ENCODE results near the gene FHIT. TPM values are rescaled to one million over a fixed set of nuclear protein-coding genes. Genes with fewer than 3 reads are reported as not detected.
A peak's percentile ranks its signal among the peaks of the same experiment; 100 is the strongest.

The FHIT gene
- total and polyA plus RNA-seq, 10 of the 15 experiments (the other 5 are each of a cell fraction or from before 2014, with no cell fraction given) = 4.2 to 14.9 (median 9.4) TPM

DNA sequence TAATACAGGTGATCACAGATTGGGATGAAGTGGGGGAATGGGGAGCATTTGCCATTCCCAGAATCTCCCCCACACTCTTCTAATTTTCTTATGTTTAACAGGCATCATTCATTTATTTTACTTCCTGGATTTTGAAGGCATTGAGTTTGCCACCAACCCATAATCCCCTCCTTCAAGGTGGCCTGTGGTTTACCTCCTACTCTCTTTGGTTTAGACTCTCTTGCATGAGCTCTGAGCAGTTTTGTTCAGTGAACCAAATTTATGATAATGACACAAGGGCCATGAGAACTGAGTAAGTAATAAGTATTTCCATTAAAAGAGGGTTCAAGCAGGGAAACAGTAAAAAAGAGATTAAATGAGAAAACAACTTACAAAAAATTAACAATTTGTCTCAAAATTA lies 1498.3 kb downstream of the FHIT start:
- intact Hi-C loops (cut with micrococcal nuclease; ENCODE audit: unreplicated experiment) = no loop called here

DNA sequence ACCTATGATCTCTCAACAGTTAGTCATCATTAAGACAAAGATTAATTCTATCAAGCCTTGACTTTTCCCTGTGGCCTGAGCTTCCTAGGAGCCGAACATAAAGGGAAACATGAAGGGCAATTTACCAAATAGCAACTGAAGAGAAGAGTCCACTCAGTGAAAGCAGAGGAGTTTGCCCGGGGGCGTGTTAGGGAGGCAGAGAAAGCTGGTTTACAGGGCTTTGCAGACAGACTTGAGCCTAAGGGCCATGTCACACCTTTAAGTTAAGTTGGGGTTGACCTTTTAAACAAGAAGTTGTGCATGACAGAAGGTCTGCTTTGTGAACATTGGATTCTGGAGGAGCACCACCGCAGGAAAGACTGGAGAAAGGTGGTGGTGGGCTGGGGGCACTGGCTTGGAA lies 1499.6 kb downstream of the FHIT start:
- in situ Hi-C loops (cut with MboI) (no loop called here), intact Hi-C loops (cut with micrococcal nuclease; ENCODE audit: unreplicated experiment) (no loop called here)
- H3K36me3 ChIP-seq (ENCODE audit: control insufficient read depth in 2 of 2, insufficient read depth in 2 of 2, low read length in 1 of 2) = no peaks in the 10 kb centered on the region
- no peaks in the 10 kb centered on the region for H4K20me1 ChIP-seq (ENCODE audit: control insufficient read depth, insufficient read depth)
- no peak overlapping the region for H3K4me3 ChIP-seq
- WGBS (ENCODE audit: insufficient coverage, insufficient replicate concordance, low lambda C conversion rate, missing lambda C conversion rate) = 23% methylated on average over 4 of the region's 4 CpGs
- no peak for FAIRE-seq
- H3K4me2 ChIP-seq (ENCODE audit: control insufficient read depth, insufficient read depth) = no peak overlapping the region
- no peak overlapping the region for H2AFZ ChIP-seq (ENCODE audit: control insufficient read depth, low read depth, low read length)
- RAD21 ChIA-PET (ENCODE audit: unreplicated experiment) = no interaction called here
- no TSS peak for BruUV-seq (replicated peaks)
- SMC1A ChIA-PET (ENCODE audit: uncharacterized antibody, unreplicated experiment) = interaction anchor here (1.0 to 2.2 kb wide), 2 partner anchors 10 to 21 kb away, joined by 3 to 7 read pairs; no protein-coding TSS in a partner anchor
- no peak overlapping the region for H3K27ac ChIP-seq (ENCODE audit: control insufficient read depth, insufficient read depth)
- CTCF ChIA-PET = no interaction called here
- no peaks in the 10 kb centered on the region for H3K4me1 ChIP-seq (ENCODE audit: control insufficient read depth, insufficient read depth, low read length)
- no peaks in the 10 kb centered on the region for H3K79me2 ChIP-seq (ENCODE audit: control insufficient read depth, insufficient read depth, low read length)
- ATAC-seq = no peak
- H3K9me3 ChIP-seq (replicated peaks; ENCODE audit: control insufficient read depth, insufficient read depth, low read length) = peaks cover 1% of the 10 kb centered on the region; the same call in 1 of the 3 replicates
- H3K9ac ChIP-seq (ENCODE audit: control insufficient read depth, insufficient read depth, low read length) = no peak overlapping the region
- POLR2A ChIA-PET = no interaction called here
- no peaks in the 10 kb centered on the region for H3K27me3 ChIP-seq (replicated peaks in 1 of 2; ENCODE audit: control insufficient read depth in 2 of 2, insufficient read depth in 2 of 2, low read length in 1 of 2)
- DNase-seq (ENCODE audit: low read depth, low spot score) = no peak
- TF ChIP-seq ZSCAN29 (IDR thresholded peaks at IDR 0.05) (no peak), MTA3 (IDR thresholded peaks at IDR 0.05; ENCODE audit: borderline replicate concordance, low read length) (no peak), HSF1 (IDR thresholded peaks at IDR 0.05; ENCODE audit: low read depth, low read length) (no peak), SREBF2 (IDR thresholded peaks at IDR 0.05; ENCODE audit: low read length) (no peak), ESRRA (IDR thresholded peaks at IDR 0.05; ENCODE audit: low read length) (no peak), ZNF622 (IDR thresholded peaks at IDR 0.05) (no peak), EZH2 (IDR thresholded peaks at IDR 0.05; ENCODE audit: borderline replicate concordance, control insufficient read depth, low read depth, low read length) (no peak), NFYA (IDR thresholded peaks at IDR 0.05; ENCODE audit: borderline replicate concordance, low read depth, low read length) (no peak), BCLAF1 (IDR thresholded peaks at IDR 0.05) (no peak)
- TF ChIP-seq, protein P1, sequence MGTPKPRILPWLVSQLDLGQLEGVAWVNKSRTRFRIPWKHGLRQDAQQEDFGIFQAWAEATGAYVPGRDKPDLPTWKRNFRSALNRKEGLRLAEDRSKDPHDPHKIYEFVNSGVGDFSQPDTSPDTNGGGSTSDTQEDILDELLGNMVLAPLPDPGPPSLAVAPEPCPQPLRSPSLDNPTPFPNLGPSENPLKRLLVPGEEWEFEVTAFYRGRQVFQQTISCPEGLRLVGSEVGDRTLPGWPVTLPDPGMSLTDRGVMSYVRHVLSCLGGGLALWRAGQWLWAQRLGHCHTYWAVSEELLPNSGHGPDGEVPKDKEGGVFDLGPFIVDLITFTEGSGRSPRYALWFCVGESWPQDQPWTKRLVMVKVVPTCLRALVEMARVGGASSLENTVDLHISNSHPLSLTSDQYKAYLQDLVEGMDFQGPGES (IDR thresholded peaks at IDR 0.05) = no peak

More for the DNA sequence above, 1498.3 kb downstream of the FHIT start:
- H3K36me3 ChIP-seq (ENCODE audit: control insufficient read depth in 2 of 2, insufficient read depth in 2 of 2, low read length in 1 of 2) = no peaks in the 10 kb centered on the region
- DNase-seq (ENCODE audit: low read depth, low spot score) (no peak), FAIRE-seq (no peak), ATAC-seq (no peak)
- no peak overlapping the region for H3K9ac ChIP-seq (ENCODE audit: control insufficient read depth, insufficient read depth, low read length)
- no peaks in the 10 kb centered on the region for H3K79me2 ChIP-seq (ENCODE audit: control insufficient read depth, insufficient read depth, low read length)
- H2AFZ ChIP-seq (ENCODE audit: control insufficient read depth, low read depth, low read length) = no peak overlapping the region
- in situ Hi-C loops (cut with MboI) = no loop called here
- ChIA-PET POLR2A (no interaction called here), CTCF (no interaction called here), SMC1A (ENCODE audit: uncharacterized antibody, unreplicated experiment) (no interaction called here), RAD21 (ENCODE audit: unreplicated experiment) (no interaction called here)
- no TSS peak for BruUV-seq (replicated peaks)
- no peak overlapping the region for H3K27ac ChIP-seq (ENCODE audit: control insufficient read depth, insufficient read depth)
- H3K9me3 ChIP-seq (replicated peaks; ENCODE audit: control insufficient read depth, insufficient read depth, low read length) = no peaks in the 10 kb centered on the region
- no peak overlapping the region for H3K4me2 ChIP-seq (ENCODE audit: control insufficient read depth, insufficient read depth)
- no peaks in the 10 kb centered on the region for H3K4me1 ChIP-seq (ENCODE audit: control insufficient read depth, insufficient read depth, low read length)
- H3K27me3 ChIP-seq (replicated peaks in 1 of 2; ENCODE audit: control insufficient read depth in 2 of 2, insufficient read depth in 2 of 2, low read length in 1 of 2) = no peaks in the 10 kb centered on the region
- no peak for TF ChIP-seq LARP7 (IDR thresholded peaks at IDR 0.05)
- TF ChIP-seq DPF2 (IDR thresholded peaks at IDR 0.05) = no peak
- TF ChIP-seq RUNX3 (IDR thresholded peaks at IDR 0.05; ENCODE audit: low read length) = peak; percentile 35
- H3K4me3 ChIP-seq = no peak overlapping the region
- no peaks in the 10 kb centered on the region for H4K20me1 ChIP-seq (ENCODE audit: control insufficient read depth, insufficient read depth)
